Measurements from ENCODE around the gene DRAM1.
A peak's percentile ranks its signal among the peaks of the same experiment; 100 is the strongest.
"Not testable (repeated sequence)": the region's sequence is repeated elsewhere in the genome, so short reads cannot be mapped to it uniquely, and the experiment has no call there.

Gene DRAM1, protein sequence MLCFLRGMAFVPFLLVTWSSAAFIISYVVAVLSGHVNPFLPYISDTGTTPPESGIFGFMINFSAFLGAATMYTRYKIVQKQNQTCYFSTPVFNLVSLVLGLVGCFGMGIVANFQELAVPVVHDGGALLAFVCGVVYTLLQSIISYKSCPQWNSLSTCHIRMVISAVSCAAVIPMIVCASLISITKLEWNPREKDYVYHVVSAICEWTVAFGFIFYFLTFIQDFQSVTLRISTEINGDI

DNA sequence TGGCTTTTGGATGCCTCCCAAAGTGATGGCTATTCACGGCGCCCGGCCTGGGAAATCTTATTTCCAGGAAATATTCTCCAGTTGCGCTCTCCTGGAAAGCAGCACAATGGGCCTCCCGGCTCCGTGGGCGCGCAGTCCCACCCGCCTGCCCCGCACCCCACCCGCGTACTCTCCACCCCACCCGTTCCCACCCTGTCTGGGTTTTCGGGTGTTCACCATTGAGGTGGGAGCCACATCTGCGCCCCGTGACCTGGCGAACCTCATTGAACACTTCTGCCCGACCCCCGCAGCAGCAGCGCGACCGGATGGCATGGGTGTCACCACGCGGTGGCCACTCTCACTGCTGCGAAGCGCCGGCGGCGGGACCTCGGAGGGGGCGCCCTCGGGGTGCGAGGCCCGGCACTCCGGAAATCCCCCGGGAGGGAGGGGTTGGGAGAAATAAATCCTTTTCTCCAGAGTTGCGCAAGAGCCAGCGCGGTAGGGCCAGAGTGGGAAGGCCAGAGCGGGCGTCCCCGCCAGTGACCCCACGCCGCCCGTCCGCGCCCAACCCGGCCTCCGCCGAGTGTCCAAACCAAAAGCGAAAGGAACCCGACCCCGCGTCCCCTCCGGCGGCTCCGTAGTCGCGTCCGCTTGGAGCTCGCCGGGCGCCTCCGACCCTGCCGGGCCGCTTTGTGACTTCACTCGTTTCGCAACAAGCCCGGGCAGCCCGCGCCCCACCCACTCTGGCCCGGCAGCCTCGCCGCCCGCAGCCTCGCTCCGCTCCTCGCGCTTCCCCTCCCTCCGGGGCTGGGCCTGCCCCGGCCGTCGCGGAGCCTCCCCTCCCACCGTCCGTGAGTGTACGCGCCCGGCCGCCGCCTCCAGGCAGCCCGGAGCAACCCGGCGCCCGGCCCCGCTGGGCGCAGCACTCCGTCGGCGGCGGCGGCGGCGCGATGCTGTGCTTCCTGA lies at the start of gene DRAM1:
DRAM1 (plus strand) TSS at position 720 of the 945 bp plus-strand sequence; CDS start at position 930, 210 bp downstream.
- FAIRE-seq, result no peak

DNA sequence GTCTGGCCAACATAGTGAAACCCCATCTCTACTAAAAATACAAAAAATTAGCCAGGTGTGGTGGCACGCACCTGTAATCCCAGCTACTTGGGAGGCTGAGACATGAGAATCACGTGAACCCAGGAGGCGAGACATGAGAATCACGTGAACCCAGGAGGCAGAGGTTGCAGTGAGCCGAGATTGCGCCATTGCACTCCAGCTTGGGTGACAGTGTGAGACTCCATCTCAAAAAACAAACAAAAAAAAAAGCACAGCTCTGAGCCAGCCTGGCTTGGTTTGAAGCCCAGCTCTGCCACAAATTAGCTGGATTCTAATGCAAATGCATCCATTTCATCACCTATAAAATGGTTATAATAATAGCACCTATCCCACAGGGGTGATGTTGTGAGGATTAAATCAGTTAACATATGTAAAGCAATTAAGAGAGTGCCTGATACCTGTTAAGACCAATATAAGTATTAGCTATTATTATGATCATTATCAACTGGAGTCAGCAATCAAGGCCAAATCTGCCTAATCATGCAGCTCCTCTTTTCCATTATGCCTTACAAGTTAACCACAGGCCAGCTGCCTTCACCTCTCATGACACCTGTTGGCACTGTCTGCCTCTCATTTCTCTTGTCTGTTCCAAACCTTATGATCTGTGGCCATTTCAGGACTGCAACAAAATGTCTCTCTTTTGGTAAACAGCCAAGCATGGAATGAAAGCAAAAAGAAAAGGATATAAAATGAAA lies 48.8 kb upstream of the DRAM1 start:
- FAIRE-seq, result no peak

DNA sequence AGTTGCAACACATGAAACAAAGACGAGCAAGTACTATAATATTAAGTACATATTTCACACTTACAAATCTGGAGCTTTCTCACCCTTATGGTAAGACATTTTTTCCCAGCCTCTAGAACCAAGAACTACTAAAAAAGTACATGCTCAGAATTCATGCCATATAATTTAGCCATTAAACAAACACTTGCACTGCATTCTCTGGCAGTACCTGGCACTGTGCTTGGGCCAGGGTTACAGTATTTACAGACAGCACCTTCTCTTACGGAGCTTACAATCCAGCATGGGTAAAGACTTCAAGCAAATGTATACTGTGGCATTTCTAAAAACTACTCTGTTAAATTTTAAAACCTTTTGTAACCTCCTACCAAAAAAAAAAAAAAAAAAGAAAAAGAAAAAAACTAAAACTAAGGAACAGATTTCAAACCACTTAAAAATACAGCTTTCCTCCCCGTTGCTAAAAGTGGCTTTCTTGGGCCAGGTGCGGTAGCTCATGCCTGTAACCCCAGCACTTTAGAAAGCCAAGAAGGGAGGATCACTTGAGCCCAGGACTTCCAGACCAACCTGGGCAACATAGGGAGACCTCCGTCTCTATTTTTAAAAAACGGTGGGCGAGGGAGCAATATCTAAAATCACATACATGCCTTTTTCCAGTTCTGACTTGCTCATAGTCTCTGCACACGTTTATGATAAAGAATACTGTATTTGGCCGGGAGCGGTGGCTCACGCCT lies 47.6 kb upstream of the DRAM1 start:
- no peak for FAIRE-seq

DNA sequence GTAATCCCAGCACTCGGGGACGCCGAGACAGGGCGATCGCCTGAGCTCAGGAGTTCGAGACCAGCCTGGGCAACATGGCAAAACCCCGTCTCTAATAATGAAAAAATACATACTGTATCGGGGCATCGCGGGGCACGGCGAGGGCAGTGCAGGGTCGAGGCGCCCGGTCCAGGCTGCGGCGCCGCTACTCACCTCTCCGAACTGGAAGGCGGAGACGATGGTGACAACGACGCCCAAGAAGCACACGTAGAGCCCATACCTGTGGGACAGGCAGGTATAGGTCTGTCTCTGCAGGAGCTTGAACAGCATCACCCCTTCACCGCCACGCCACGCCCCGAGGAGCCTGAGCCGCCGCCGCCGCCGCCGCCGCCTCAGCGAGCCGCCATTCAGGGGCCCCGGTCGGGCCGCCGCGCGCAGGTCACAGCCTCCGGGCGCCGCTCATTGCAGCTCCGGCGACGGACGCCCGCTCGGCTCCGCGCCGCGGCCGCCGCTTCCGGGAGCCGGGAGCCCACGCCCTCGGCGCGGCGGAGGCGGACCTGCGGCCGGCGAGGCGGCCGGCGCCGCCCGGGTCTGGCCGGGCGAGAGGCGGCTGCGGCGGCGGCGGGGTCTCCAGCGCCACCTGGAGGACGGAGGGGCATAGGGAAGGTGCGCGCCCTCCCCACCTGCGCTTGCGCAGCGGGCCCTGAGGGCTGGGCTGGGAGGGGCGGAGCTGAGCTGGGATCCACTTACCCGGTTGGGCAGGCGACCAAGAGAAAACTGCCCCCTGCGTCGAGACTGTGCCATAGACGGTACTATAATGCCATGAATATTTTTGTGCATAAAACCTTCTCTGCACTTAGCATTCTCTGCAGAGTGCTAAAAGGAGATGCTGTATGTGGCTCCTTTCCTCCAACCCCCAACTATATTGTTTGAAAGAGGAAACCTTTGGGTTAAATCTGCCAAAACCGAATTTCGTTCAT lies 46.7 kb upstream of the DRAM1 start, which contains the start of gene GNPTAB:
GNPTAB (minus strand) TSS at position 593 of the 959 bp plus-strand sequence; CDS start at position 309, 284 bp downstream.
- FAIRE-seq, result no peak

DNA sequence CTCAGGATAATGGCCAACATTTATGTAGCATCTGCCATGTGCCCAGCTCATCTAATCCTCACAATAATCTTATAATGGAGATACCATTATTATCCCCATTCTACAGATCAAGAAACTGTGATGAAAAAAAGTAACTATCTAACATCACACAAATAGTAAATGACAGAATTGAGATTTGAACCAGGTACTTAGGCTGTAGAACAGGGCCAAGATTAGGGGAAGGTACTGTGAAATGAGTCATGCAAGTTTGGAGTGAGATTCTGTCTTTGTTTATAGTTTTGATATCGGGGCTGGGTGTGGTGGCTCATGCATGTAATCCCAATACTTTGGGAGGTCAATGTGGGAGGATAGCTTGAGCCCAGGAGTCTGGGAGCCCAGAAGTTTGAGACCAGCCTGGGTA lies 45.4 kb upstream of the DRAM1 start:
- FAIRE-seq, result no peak

DNA sequence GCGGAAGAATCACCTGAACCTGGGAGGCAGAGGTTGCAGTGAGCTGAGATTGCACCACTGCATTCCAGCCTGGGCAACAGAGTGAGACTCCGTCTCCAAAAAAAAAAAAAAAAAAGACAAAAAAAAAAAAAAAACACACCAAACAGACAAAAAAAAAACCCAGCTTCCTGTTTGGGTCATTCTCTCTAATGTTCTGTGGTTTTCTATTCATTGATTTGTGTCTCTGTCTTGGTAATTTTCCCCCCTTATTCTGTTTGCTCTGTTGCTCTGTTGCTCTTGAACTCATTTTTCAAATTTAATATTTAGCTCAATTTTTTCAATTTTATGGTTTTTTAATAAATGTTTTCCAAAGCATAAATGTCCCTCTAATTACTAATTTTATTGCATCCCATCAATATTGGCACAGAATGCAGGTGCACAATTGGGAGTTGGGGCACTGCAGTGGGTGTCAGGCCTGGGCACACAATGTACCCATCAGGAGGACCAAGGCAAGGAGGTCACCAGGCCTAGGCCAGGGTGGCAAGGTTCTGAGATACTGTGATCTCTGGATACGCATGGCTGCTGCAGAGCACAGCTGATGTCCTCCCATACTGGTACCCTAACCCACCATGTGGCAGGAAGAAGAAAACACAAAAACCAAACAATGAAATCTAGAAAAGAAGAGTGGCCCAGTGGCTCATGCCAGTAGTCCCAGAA lies 38.6 kb upstream of the DRAM1 start:
- no peak for FAIRE-seq

DNA sequence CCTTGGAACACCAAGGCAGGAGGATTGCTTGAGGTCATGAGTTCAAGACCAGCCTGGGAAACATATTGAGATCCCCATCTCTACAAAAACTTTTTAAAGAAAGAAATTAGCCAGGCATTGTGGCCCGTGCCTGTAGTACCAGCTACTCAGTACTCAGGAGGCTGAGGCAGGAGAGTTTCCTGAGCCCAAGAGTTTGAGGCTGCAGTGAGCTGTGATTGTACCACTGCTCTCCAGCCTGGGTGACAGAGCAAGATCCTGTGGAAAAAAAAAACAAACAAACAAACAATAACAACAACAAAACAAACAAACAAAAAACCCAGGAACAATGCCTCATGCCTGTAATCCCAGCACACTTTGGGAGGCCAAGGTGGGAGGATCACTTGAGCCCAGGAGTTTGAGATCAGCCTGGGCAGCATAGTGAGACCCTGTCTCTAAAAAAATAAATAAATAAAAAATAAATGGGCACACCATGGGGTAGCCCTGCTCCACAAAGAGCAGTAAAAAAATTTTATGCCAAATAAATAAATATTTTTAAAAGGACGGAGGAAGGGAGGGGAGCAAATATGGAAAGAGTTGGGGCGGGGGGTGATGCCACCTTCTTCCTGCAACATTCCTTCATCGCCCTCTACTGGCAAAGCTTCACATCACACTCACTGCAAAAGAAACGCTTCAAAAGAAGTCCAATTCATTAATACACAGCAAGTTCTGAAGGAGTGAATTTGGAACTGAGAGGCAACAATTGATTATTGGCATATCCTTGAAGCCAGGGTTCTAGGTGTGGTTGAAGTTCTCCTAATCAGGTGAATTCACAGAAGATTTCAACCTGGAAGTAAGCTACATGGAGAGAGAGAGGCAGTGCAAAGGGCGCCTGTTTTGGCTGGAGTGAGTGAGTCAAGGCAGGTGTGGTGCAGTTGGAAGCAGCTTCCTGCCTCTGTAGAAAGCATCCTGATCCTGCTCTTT lies 37.8 kb upstream of the DRAM1 start:
- peak; percentile 25 for FAIRE-seq

DNA sequence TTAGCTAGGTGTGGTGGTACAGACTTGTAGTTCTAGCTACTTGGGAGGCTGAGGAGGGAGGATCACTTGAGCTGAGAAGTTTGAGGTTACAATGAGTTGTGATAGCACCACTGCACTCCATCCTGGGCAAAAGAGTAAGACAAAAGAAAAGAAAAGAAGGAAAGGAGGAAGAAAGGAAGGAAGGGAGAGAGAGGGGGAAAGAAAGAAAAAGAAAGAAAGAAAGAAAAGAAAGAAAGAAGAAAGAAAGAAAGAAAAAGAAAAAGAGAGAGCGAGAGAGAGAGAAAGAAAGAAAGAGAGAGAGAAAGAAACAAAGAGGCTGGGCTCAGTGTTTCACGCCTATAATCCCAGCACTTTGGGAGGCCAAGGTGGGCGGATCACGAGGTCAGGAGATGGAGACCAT lies 36.3 kb upstream of the DRAM1 start:
- FAIRE-seq, result no peak

DNA sequence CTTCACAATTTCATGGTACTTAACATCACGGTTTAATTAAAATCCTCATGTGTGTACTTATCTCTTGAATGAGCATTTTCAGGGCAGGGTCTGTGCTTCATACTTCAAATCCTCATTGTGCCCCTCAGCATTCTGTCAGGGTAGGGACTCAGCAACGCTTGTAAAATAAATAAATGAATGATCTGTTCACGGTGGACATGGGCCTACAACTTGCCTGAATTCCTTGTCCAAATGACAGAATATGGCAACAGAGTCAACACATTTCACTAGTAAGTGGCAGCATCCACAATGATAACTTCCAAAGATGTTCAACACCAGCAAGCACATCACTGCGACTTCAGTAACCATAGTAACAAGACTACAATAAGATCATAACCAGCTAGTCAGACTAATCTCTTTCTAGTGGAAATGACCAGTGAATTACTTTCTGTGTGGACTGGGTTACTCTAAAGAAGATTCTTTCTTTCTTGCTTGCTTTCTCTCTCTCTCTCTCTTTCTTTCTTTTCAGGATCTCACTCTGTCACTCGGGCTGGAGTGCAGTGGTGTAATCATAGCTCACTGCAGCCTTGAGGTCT lies 32.2 kb upstream of the DRAM1 start:
- FAIRE-seq, result no peak

DNA sequence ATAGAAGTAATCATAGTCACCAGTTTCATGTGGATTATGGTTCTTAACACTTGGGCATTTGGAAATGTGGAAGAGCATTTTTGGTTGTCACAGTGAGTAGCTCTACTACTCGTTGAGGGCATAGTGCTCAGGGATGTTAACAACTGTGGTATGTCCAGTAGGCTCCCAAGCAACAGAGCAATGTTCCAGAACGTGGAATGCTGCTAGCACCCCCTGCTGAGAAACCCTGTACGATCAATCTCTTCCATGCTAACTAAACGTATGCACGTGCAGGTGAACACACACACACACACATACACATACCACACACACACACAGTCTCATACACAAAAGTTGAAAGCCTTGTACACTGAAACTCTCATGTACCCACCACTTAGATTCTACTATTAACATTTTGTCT lies 30.1 kb upstream of the DRAM1 start:
- no peak for FAIRE-seq

DNA sequence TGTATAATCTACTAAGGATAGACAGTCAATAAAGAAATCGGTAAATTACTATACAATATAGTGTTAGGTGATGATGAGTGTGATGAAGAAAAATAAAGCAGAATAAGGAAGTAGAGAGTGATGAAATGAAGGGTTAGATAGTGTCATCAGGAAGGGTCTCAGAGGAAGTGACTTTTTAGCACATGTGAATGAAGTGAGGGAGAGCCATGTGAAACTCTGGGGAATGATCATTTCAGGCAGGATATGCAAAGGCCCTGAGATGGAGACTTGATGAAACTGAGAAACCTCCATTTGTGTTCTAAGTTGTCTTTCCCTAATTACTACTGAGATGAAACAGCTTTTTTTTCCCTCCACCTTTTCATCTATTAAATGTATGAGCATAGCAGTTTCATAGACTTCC lies 27.2 kb upstream of the DRAM1 start:
- no peak for FAIRE-seq

DNA sequence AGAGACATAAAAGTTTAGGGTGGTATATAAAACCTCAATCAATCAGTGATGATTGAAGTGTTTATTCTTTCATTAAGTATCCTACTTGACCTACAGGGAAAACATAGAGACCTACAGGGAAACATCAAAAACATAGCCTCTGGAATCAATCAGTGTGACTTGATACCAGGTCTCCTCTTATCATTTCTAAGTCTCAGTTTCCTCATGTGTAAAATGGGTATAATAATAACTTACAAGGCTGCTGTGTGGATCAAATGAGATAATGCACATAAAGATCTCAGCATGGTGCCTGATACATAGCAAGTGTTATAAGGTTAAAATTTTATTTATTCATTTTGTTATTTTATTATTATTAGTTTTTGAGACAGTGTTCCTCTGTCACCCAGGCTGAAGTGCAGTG lies 24.4 kb upstream of the DRAM1 start:
- FAIRE-seq, result no peak

DNA sequence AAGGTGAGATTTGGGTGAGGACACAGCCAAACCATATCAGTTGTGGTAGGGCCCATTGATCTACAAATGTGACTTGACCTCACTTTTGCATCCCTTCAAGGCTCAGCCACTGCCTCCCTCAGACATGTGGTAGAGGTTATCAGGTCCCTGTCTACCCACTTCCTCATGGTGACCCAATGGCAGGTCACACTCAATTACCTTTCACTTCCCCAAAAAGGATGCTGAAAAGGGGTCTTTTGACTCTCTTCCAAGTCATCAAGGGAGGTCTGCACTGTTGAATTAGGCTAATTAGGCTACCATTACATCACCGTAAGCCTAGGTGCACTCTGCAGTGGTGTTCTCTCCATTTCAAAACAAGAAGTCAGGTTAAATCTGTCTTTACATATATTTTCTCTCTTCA lies 22.6 kb upstream of the DRAM1 start:
- FAIRE-seq, result no peak

DNA sequence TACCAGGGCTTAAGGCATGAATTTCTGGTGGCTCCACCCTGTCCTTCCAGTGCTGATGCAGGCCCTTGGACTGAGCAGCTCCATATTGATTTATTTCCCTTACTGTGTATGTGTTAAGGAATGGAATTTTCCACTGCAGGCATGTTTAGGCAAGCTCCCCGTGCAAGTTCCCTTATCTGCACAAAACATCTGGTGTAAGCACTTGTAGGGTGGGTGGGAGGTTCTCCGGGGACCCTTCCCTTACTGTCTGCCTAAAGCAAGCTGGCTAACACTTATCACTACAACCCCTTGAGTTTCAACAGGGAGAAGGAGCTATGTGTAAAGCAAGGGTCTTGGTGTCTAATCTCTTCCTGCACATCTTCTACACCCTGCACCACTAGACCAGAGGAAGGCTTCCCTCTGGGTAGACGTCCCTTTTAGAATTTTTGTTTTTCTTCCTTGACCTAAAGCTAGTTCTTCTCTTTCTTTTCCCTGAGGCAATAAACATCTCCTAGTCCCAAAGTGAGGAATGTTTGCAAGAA lies 22.0 kb upstream of the DRAM1 start:
- no peak for FAIRE-seq

DNA sequence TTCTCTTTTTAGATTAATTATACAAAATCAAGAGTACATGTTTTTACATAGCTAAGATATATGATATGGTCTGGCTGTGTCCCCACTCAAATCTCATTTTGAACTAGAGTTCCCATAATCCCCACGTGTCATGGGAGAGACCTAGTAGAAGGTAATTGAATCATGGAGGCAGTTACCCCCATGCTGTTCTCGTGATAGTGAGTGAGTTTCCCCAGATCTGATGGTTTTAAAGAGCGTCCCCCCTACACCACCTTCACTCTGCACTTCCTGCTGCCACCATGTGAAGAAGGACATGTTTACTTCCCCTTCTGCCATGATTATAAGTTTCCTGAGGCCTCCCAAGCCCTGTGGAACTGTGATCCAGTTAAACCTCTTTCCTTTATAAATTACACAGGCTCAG lies 21.4 kb upstream of the DRAM1 start:
- FAIRE-seq, result no peak

DNA sequence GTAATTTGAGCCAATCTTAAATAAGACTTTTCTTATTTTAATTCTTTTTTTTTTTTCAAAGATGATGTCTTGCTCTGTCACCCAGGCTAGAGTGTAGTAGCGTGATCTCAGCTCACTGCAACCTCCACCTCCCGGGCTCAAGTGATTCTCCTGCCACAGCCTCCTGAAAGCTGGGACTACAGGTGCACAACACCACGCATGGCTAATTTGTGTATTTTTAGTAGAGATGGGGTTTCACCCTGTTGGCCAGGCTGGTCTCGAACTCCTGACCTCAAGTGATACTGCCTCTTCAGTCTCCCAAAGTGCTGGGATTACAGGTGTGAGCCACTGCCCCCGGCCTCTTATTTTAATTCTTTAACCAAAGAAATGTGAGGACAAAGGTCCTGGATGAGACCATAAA lies 20.8 kb upstream of the DRAM1 start:
- FAIRE-seq, result not testable (repeated sequence)

DNA sequence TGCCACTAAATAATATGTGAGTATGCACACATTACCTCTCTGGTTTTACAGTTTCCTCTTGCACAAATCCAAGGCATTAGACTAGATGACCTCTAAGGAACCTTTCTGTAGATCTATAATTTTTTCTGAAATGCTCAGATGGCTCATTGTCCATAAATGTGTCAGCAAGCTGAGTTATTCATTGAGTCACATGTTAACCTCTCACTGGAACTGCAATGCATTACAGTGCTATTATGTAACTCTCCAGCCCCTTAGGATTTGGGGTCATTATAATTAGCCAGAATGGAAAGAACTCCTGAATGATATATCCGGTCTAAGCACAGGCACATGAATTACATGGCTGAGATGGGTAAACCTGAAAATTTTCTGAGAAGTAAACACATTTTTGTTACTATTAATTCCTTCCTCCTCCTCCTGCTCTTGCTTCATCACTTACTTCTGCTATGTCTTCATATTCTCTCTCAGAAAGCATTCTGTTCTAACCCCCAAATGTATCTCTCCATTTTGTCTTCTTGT lies 20.3 kb upstream of the DRAM1 start:
- no peak for FAIRE-seq

DNA sequence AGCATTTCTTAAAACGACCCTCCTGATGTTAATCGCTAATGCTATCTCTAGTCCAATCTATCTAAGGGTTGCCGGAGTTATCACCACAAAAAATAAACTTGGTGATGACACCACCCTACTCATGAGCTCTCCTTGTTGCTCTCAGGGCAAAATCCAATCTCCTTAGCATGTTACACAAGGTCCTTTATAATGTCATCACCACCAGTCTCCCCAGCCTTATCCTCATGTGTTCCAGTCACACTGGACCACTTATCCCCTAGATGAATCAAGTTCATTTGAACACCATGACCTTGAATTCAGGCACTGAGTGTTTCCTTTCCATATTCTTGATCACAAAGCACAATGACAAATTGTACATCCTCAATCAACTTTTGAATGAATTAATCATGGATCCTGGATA lies 19.0 kb upstream of the DRAM1 start:
- no peak for FAIRE-seq
